Measurements from ENCODE around the gene RPH3AL.
"Not testable (repeated sequence)": the region's sequence is repeated elsewhere in the genome, so short reads cannot be mapped to it uniquely, and the experiment has no call there.

Gene RPH3AL

DNA sequence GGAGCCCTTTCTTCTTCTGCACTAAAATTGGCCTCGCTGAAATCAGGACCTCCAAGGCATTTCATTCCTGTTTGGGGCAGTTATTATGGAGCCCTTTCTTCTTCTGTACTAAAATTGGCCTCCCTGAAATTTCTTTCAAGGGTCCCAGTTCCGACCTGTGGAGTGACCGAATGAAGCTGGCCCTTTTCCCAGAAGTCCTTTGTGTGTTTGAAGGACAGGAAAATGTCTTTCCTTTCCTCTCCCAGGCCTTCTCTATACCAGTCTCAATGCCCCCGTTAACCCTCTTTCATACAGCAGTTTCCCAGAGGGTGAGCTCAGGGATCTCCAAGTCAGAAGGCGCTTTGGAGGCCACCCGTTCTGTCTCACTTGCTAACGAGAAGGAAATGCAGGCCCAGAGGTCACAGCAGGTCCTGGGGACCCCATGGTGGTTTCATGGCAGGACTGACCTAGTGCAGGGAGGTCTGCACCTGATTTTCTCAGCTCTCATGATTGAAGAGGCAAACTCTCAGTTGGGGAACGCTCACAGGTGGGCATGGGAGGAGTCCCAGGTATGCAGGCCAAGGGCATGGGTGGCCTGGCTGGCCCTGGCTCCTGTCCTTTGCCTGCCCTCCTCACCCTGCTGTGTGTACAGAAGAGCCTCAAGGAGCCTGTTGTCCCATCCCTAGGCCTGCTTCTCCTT, 134.0 kb downstream of the RPH3AL start:
- no peak for FAIRE-seq

DNA sequence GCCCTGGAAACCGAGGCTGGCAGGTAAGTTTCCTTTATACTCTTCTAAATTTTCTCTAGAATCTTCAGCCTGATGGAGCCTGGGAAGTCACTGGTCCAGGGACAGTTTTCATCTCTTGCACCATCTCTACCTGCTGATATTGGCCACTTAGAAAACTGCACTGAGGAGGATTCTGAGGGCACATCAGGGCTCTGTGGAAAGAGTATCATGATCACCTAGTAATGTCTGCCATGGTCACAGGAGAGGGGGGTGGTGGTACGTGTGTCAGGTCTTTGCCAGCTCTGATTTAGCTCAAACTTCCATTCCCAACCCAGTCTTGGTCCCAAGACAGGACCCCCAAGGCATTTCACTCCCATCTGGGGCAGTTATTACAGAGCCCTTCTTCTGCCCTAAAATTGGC, 136.0 kb downstream of the RPH3AL start:
- FAIRE-seq, result no peak

DNA sequence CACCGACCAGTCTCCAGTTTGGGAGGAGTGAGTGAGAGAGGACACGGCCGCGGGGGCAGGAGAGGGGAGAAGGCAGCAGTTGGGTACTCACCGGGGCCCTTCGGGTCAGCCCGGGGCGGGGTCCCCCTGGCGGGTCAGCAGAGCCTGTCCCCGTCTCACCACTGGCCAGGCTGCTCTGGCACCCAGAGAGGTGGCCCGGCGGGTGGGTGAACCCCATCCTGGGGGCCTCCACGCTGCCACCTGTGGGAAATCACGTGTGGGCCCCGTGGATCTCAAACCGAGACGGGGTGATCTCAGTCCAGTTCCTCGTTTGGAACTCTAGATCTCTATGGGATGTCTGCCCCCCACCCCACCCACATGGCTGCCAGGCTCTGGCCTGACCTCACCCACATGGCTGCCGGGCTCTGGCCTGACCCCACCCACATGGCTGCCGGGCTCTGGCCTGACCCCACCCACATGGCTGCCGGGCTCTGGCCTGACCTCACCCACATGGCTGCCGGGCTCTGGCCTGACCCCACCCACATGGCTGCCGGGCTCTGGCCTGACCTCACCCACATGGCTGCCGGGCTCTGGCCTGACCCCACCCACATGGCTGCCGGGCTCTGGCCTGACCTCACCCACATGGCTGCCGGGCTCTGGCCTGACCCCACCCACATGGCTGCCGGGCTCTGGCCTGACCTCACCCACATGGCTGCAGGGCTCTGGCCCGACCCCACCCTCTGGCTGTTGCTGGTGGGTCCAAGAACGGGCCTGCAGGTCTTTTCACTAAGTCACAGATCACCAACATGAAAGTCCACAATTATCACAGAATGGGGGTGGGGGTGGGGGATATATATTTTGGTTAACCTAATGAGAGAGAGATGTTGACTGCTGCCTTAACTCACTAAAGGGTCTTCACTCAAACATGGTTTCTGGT, 136.8 kb downstream of the RPH3AL start:
- FAIRE-seq, result not testable (repeated sequence)

DNA sequence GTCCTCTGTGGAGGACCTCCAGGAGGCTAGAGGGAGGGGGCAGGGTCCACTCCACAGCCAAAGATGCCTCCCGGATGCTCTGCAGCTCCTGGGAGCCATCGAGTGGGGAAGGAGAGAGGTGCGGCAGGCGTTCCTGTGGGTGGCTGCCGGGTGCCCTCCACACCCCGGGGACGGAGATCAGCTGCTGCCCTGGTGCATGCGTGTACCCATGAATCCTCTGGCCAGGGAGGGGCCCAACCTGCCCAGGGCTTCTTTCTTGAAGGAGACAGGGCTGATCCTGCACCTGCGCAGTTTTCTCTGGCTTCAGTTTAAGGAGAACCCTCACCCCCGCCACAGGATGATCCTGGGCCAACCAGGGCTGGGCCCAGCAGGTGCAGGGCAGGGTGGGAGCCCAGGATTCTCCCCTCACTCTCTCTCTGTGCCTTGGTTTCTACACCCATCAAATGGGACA, 137.7 kb downstream of the RPH3AL start:
- no peak for FAIRE-seq

DNA sequence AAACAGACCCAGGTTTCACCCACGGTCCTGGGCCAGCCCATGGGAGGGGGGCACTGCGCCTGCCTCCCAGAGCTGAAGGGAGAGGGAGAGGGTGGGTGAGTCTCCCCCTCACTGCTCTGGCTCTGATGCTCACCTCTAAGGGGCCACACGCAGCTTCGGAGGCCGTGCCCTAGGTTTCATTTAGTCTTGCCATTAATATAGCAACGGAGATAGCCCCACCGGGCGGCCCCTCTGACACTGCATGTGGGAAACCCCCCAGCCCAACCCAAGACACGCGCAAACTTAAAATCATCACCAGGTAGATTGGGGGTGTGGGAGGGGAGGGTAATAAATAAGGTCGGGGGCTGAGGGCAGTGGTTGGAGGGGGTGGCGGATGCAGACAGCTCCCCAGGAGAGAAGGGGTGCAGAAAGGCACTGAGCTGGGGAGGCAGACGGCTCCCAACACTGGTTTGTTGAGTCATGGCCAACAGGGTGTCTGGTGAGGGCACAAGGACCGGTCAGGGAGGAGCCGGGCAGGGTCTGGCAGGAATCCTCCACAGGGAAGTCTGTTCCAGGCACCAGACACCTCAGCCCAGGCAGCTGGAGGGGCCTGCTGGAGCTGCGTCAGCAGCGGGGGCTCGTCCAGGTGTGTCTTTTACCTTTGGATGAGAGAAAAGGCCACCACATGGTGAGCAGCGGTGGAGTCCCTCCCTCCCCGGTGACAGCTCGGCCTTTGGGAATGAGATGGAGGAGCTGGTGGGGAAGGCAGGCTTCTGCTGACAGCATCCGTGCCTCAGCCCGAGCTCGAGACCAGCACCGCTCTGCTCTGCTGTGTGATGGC, 139.1 kb downstream of the RPH3AL start:
- no peak for FAIRE-seq

DNA sequence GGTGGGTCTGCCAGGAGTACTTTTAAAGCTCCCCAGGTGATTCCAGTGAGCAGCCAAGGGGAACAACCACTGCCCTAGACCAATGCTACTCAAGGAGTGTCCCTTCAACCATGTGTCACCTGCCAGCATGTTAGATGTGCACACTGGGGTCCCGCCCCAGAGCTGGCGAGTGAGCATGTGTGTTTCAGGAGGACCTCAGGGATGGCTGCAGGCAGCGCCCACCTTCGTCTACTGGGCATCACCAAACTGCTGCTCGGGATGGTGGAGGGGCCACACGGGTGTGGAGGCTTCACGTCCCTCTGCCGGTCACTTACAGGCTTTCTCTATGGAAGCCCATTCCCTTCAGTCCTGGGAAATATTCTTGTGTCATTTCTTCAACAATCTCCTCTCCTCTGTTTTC, 142.2 kb downstream of the RPH3AL start:
- FAIRE-seq, result no peak

DNA sequence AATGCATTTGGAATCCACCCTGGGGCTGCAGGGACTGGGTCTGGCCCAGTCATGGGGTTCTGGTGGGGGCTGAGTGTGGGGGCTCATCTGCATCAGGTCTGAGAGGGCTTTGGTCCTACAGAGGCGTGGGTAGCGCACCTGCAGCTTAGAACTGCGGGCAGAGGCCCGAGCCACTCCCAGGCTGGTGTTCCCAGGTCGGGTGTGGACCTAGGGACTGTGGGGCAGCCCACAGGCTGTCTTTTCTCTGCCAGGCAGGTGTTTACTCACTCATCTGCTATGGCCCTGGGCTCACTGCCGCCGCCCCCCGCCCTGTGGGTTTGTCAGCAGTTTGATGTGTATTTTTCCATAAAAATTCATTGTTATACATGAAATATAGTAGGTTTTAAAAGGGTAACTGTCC, 144.2 kb downstream of the RPH3AL start:
- FAIRE-seq, result no peak

DNA sequence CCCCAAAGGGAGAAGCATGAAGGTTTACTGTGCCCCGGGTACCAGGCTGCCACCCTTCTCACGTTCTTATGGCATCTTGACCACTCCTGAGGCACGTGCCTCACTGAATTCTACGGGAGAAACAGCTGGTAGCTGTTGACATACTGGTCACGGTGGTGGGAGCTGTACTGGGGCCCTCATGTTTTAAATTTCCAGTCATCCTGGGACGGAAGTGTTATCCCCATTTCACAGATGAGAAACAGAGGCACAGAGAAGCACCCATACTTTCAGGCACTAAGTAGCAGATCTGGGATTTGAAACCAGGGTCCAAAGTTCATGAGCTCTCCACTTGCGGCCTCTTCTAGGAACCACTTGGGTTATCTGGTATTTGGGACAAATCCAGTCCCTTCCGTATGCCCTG, 144.8 kb downstream of the RPH3AL start:
- no peak for FAIRE-seq

DNA sequence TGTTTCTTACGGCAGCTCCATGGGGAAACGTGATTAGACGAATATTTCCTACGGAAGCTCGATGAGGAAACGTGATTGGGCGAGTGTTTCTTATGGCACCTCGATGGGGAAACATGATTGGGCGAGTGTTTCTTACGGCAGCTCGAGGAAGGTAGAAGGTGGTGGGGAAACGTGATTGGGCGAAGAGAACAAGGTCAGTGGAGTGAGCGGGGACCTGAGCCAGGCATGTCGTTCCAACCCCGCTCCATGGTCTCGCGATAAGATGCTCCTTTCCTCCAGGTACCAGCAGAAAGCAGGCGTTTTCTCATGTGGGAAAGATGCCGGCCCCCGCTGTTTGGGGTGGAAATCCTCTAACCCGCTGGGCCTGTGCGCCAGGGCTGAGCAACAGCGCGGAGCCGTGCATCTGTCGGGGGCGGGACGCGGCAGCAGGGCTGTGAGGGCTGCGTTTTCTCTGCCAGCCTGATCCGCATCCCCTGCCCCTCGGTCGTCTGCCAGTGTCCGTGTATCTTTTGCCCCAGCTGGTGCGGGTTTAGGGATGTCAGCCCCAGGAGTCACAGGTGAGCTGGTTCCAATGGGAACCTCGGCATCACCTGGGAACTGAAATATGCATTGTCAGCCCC, 145.6 kb downstream of the RPH3AL start:
- FAIRE-seq, result no peak

DNA sequence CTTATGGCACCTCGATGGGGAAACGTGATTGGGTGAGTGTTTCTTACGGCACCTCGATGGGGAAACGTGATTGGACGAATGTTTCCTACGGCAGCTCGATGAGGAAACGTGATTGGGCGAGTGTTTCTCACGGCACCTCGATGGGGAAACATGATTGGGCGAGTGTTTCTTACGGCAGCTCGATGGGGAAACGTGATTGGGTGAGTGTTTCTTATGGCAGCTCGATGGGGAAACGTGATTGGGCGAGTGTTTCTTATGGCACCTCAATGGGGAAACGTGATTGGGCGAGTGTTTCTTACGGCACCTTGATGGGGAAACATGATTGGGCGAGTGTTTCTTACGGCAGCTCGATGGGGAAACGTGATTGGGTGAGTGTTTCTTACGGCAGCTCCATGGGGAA, 146.1 kb downstream of the RPH3AL start:
- not testable (repeated sequence) for FAIRE-seq

DNA sequence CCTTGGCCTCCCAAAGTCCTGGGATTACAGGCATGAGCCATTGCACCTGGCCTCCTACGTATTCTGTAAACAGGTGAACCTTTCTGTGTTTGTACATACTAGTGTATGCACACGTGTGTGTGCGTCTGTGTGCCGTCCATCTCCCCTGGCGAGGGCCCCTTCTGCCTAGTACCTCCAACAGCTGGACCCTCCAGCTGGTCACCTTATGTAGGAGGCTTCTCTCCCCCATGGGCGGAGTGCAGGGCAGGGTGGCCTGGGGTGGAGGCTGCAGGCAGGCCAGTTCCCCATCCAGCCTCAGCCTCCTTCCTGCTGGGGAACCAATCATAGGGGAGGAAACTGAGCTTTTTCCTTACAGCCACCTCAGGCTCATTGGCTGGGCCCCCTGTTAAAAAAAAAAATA, 146.8 kb downstream of the RPH3AL start:
- no peak for FAIRE-seq

DNA sequence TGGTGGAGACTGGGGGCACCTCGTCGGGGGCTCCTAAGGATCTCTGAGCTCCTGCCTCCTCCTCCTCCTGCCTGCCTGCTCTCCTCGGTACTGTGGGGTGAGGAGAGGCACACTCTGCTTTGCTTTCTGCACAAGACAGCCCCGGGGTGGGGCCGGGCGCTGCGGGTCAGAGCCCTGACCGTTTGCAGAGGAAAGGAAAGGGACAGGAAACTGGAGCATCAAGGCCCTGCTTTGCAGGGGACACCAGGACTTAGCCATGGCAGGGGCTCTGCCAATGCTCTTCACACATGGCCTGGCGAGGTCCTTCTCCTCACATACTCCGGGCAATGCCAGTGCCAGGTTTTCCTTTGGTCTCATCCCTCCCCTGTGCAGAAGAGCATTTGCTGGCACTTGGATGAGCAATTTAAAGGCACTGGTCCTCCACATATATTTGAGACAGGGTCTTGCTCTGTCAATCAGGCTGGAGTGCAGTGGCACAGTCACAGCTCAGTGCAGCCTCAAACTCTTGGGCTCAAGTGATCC, 147.4 kb downstream of the RPH3AL start:
- FAIRE-seq, result no peak

DNA sequence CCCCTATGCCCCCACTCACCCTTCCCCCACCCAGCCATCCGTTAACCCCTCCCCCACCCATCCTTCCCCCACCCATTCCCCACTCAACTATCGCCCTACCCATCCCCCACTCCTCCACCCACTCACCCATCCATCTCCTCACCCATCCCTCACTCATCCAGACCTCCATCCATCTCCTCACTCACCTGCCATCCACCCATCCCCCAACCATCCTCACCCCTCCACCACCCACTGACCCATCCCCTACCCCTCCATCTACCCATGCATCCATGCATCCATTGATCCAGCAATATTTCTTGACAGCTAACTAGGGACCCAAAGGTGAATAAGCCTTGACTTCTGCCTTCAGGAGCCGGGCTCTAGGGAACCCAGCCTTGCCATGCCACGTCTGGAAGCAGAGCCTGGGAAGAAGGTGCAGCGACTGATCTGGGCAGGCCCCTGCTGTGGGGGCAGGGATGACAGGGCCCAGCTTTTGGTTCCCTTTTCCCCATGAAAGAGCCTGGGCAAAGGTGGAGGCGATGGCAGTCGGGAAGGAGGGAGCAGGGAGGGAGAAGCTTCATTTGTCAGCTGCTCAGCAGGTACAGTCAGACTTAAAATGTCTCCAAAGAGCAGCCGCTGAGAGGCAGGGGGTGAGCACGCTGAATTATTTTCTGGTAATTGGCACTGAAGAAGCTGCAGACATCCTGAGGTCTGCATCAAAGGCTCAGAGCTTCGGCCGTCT, 148.0 kb downstream of the RPH3AL start:
- no peak for FAIRE-seq

DNA sequence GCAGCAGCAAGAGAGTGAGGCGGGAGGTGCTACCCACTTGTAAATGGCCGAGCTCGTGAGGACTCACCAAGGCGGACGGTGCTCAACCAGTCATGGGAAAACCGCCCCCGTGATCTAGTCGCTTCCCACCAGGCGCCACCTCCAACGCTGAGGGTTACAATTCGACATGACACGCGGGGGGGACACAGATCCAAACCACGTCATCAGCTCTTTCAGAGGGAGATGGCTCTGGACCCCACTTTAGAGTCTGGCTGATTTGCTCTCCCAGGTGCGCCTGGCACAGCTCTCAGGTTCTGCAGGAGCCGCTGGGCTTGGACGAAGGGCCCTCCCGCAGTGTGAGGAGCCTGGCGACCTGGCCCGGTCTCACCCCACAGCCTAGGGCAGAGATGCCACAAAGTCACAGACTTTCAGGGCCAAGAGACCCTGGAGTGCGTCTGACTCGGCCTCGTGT, 150.1 kb downstream of the RPH3AL start:
- FAIRE-seq, result no peak

DNA sequence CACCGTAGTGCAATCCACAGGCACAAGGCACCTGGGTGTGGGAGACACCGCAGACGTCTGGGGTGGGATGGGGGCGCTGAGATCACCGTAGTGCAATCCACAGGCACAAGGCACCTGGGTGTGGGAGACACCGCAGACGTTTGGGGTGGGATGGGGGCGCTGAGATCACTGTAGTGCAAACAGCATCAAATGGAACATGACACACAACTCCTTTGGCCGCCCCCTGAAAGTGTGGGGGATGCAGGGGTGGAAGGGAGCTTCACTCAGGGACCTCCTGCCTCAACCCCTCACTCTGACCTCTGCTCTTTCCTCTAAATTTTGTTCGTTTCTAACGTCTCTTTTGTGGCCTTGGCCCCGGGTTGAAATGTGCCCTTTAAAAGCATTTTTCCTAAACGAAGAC, 150.9 kb downstream of the RPH3AL start:
- FAIRE-seq, result not testable (repeated sequence)

DNA sequence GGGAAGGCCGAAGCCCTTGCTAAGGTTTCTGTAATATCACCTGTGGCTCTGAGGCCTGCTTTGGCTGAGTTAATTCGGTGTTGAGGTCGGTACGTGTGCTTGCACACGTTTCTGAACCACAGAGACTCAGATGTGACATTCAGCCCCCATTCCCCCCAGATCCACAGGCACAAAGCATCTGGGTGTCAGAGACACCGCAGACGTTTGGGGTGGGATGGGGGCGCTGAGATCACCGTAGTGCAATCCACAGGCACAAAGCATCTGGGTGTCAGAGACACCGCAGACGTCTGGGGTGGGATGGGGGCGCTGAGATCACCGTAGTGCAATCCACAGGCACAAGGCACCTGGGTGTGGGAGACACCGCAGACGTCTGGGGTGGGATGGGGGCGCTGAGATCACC, 151.3 kb downstream of the RPH3AL start:
- FAIRE-seq, result not testable (repeated sequence)

DNA sequence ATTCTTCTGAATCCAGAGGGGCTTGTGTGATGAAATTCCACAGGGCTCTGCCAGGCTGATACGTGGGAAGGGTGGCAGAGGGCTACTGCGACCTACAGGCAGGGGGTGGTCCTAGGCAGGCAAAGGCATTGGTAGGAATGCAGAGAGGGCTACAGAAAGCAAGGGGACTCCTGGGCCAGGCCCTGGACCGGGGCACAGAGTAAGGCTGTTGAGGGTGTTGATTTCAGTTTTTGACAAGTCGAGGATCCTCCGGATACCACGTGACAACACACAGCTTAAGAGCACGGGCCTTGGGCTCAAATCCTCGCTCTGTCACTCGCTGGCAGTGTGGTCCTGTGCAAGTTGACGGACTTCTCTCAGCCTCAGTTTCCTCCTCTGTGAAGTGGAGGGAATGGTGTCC, 152.0 kb downstream of the RPH3AL start:
- FAIRE-seq, result no peak

DNA sequence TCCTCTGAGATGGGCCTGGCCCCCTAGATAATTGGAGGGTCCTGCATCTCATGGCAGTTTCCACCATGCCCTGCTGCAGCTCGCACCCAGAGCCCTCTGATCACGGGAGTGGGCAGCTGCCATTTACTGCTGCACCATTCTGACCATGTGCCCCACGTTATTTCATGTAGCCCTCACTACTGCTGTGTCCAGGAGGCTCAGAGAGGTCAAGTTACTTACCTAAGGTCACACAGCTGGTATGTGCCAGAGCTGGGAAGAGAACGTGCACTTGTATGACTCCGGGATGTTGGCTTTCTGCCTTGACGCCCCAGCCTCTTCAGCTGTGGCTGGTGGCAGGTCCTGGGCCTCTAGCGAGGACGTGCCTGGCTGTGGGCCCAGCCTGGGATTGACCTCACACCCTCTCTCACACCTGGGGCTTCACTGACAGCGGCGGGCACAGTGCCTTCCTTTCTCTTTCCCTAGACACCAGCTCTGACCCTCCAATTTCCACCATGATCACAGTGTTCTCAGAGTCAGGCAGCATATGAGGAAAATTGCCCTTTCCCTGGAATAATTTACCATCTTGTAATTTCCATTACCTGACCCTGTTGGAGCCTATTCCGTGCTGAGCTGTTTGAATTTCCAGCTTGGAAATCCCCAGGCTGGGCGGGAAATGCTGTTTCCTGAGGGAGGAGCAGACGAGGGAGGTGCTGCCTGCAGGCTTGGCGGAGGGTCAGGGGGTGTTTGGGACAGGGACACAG, 152.6 kb downstream of the RPH3AL start:
- no peak for FAIRE-seq

DNA sequence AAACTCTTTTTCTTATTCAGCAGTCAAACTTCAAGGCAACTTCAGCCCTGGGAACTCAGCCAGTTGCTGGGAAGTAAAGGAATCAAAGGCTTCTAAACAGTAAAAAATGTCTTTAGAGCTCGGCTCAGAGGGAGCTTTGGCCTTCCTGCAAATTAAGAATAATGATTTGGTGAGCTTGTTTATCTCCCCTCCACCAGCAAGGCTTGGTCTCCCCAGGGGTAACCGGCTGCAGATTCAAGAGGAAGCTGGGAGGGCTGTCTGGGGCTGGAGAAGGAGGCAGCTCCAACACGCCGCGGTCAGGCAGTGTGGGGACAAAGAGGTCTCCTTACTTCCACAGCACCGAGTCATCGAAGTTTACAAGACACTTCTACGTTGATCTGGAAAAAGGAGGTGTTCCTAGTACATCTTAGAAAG, 153.4 kb downstream of the RPH3AL start:
- no peak for FAIRE-seq

DNA sequence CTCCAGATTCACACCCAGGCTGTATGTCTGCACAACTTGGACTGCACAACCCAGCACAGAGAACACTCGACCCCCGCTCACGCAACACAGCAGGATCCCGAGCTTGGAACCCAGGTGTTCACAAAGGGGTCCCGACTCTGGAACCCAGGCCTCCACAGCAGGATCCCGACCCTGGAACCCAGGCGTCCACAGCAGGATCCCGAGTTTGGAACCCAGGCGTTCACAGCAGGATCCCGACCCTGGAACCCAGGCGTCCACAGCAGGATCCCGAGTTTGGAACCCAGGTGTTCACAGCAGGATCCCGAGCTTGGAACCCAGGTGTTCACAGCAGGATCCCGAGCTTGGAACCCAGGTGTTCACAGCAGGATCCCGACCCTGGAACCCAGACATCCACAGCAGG, 154.4 kb downstream of the RPH3AL start:
- FAIRE-seq, result not testable (repeated sequence)

DNA sequence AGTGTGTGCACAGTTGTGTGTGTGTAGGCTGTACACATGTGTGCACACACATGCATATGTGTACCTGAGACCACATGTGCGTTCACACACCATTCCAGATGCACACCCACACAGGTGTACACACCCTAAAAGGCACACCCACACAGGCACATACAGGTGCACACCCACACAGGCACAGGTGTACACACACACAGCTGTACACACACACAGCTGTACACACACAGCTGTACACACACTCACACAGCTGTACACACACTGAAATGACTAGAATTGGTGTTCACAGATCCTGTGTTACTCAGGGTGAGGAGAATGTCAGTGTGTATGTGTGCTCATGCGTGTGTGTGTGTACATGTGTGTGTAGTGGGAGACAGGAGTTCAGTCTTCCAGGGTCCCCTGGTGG, 155.3 kb downstream of the RPH3AL start:
- no peak for FAIRE-seq

Measured in colon (tissue), 2 donors.